HepG2 (cell line): Measurements from ENCODE around the gene MEIOB. TPM values are rescaled to one million over a fixed set of nuclear protein-coding genes. Genes with fewer than 3 reads are reported as not detected.

Source experiments
- ATAC-seq: fragments of 200-7000 bp; cut with Tn5 transposase; 3 replicates; pipeline ENCODE4 v1.9.1; 2020; ENCODE audit warnings: mild to moderate bottlenecking, moderate library complexity
- BruUV-seq: library from RNA; stranded (reverse); fragments of 400-500 nt; replicated peaks from 2 replicates; lab custom pipeline; 2021; lab: Mats Ljungman, UMichigan
- CTCF ChIA-PET: fragments of 300-600 bp; formaldehyde crosslinking; extraction: SDS; loops from one replicate; lab custom pipeline; 2021; ENCODE audit warnings: low total read pairs, inconsistent platforms, low intra/inter-chr PET ratio; lab: Yijun Ruan, JAX
- POLR2A ChIA-PET: fragments of 350-600 bp; sonication (Branson Sonifier 250); formaldehyde crosslinking; loops from one replicate; lab custom pipeline; 2020; ENCODE audit warnings: antibody characterized with exemption, inconsistent platforms; lab: Yijun Ruan, JAX
- DNase-seq: peaks from one replicate; pipeline ENCODE4 v3.0.0-alpha.2; 2015; ENCODE audit warnings: low spot score
- FAIRE-seq: peaks from 3 replicates; lab custom pipeline; 2011; peaks lifted over from hg19 to GRCh38; lab: Jason Lieb, UNC
- H2AFZ ChIP-seq: one replicate; pipeline ENCODE4 v1.6.1; 2011; ENCODE audit warnings: low read length, inconsistent platforms
- H3K27ac ChIP-seq: fragments of 300-600 bp; 3 replicates; pipeline ENCODE4 v1.8.0; 2011; ENCODE audit warnings: mixed run types, mild to moderate bottlenecking, mixed read lengths, low read length, inconsistent platforms; ENCODE audit not compliant: insufficient read depth; ENCODE audit errors: extremely low read length
- H3K27me3 ChIP-seq, 2 experiments: fragments of 200-600 bp in 1 of 2; 2 replicates in 1 of 2; 3 replicates in 1 of 2; pipeline versions ENCODE4 v1.6.0 to v1.8.0; 2011; ENCODE audit warnings: low read length in 2 of 2, mild to moderate bottlenecking in 2 of 2, moderate library complexity in 2 of 2, inconsistent platforms in 1 of 2; ENCODE audit not compliant: insufficient read depth in 2 of 2, control insufficient read depth in 1 of 2
- H3K36me3 ChIP-seq, 2 experiments: fragments of 200-600 bp in 1 of 2; replicated peaks in 1 of 2; 2 replicates in 1 of 2; 3 replicates in 1 of 2; pipeline versions ENCODE4 v1.5.1 to v1.8.0; 2011; ENCODE audit warnings: low read length in 2 of 2, inconsistent platforms in 1 of 2; ENCODE audit not compliant: insufficient read depth in 2 of 2, control insufficient read depth in 1 of 2
- H3K4me1 ChIP-seq: 2 replicates; pipeline ENCODE4 v1.5.1; 2012; ENCODE audit warnings: low read length, inconsistent platforms; ENCODE audit not compliant: insufficient read depth
- H3K4me2 ChIP-seq: 2 replicates; pipeline ENCODE4 v1.6.0; 2011; ENCODE audit warnings: low read depth, low read length, inconsistent platforms
- H3K4me3 ChIP-seq, 3 experiments: fragments of 200-600 bp in 1 of 3; sonication (generic), shearing (Covaris generic) in 1 of 3; replicated peaks in 1 of 3; 2 replicates each; pipeline ENCODE4 v1.5.1; 2011 to 2016; ENCODE audit warnings: low read length in 3 of 3, inconsistent platforms in 2 of 3, low read depth in 2 of 3, mild to moderate bottlenecking in 2 of 3, control low read depth in 1 of 3, mixed read lengths in 1 of 3; ENCODE audit not compliant: insufficient read depth in 1 of 3
- H3K79me2 ChIP-seq: one replicate; pipeline ENCODE4 v1.6.1; 2011; ENCODE audit warnings: low read length, inconsistent platforms; ENCODE audit not compliant: insufficient read depth
- H3K9ac ChIP-seq: 2 replicates; pipeline ENCODE4 v1.6.0; 2011; ENCODE audit warnings: mild to moderate bottlenecking, low read depth, low read length, inconsistent platforms; ENCODE audit not compliant: insufficient read depth
- H3K9me3 ChIP-seq: 2 replicates; pipeline ENCODE4 v1.5.1; 2012; ENCODE audit warnings: mild to moderate bottlenecking, low read length
- H4K20me1 ChIP-seq: 2 replicates; pipeline ENCODE4 v1.6.0; 2011; ENCODE audit warnings: inconsistent platforms, mild to moderate bottlenecking, low read length, moderate library complexity; ENCODE audit not compliant: insufficient read depth
- CBX5 ChIP-seq: sonication (generic); formaldehyde crosslinking; IDR thresholded peaks from 2 replicates; pipeline ENCODE4 v1.4.0; 2020; ENCODE audit warnings: missing genetic modification reagents, borderline replicate concordance
- ETV6 ChIP-seq: sonication (generic); formaldehyde crosslinking; conservative IDR thresholded peaks from 2 replicates; pipeline ENCODE4 v1.4.0; 2020; ENCODE audit warnings: missing genetic modification reagents
- IRX3 ChIP-seq: sonication (generic); formaldehyde crosslinking; IDR thresholded peaks from 2 replicates; pipeline ENCODE4 v1.8.1; 2023; ENCODE audit warnings: mild to moderate bottlenecking, low read depth, missing genetic modification reagents, borderline replicate concordance
- ISX ChIP-seq: sonication (generic); formaldehyde crosslinking; conservative IDR thresholded peaks from 2 replicates; pipeline ENCODE4 v1.5.0; 2020; ENCODE audit warnings: missing genetic modification reagents
- KDM2A ChIP-seq: sonication (generic); formaldehyde crosslinking; IDR thresholded peaks from 2 replicates; pipeline ENCODE4 v1.4.0; 2020; ENCODE audit warnings: low read depth, missing genetic modification reagents, borderline replicate concordance
- NFKBIZ ChIP-seq: IDR thresholded peaks from 2 replicates; pipeline ENCODE4 v1.6.1; 2018; ENCODE audit warnings: missing genetic modification reagents, missing compliant biosample characterization
- NFYB ChIP-seq: sonication (generic); formaldehyde crosslinking; IDR thresholded peaks from 2 replicates; pipeline ENCODE4 v1.4.0; 2020; ENCODE audit warnings: missing genetic modification reagents
- SAP130 ChIP-seq: IDR thresholded peaks from 2 replicates; pipeline ENCODE4 v1.6.1; 2016; ENCODE audit warnings: low read depth
- TOE1 ChIP-seq: sonication (generic); formaldehyde crosslinking; IDR thresholded peaks from 2 replicates; pipeline ENCODE4 v1.4.0; 2020; ENCODE audit warnings: mild to moderate bottlenecking, missing genetic modification reagents
- XBP1 ChIP-seq: sonication (generic); formaldehyde crosslinking; IDR thresholded peaks from 2 replicates; pipeline ENCODE4 v1.5.0; 2020; ENCODE audit warnings: missing genetic modification reagents
- ZBTB3 ChIP-seq: sonication (generic); formaldehyde crosslinking; IDR thresholded peaks from 2 replicates; pipeline ENCODE4 v1.4.0; 2020; ENCODE audit warnings: low read depth, mild to moderate bottlenecking, moderate library complexity, missing genetic modification reagents, borderline replicate concordance
- ZEB1 ChIP-seq: IDR thresholded peaks from 2 replicates; pipeline ENCODE4 v1.6.1; 2012; ENCODE audit warnings: mild to moderate bottlenecking, low read depth, inconsistent platforms; ENCODE audit not compliant: insufficient replicate concordance
- ZNF121 ChIP-seq: sonication (generic); formaldehyde crosslinking; IDR thresholded peaks from 2 replicates; pipeline ENCODE4 v1.5.0; 2020; ENCODE audit warnings: mild to moderate bottlenecking, missing genetic modification reagents
- ZNF589 ChIP-seq: sonication (generic); formaldehyde crosslinking; conservative IDR thresholded peaks from 2 replicates; pipeline ENCODE4 v1.8.0; 2022; ENCODE audit warnings: mild to moderate bottlenecking, moderate library complexity, missing genetic modification reagents
- WGBS: methylation state at CpG from one replicate; pipeline ENCODE4 v1.1.6; 2017; ENCODE audit warnings: low lambda C conversion rate; 5-methylcytosine and 5-hydroxymethylcytosine counted together
- in situ Hi-C: cut with HindIII; loops from 2 replicates; pipeline ENCODE4 v1.10.0; 2017; ENCODE audit warnings: low pct_unique_long_range_greater_than_20kb; ENCODE audit not compliant: extremely low pct_ligation_motif_present
- intact Hi-C: fragments of 100-400 bp; cut with micrococcal nuclease; formaldehyde crosslinking; loops from one replicate; pipeline ENCODE4 v1.10.0; 2022; ENCODE audit not compliant: unreplicated experiment
- polyA plus RNA-seq, 8 experiments: library from polyadenylated mRNA; depleted of rRNA in 3 of 8; stranded (reverse) in 7 of 8; unstranded in 1 of 8; fragments of >200 nt; fragmentation: Illumina TruSeq in 4 of 8; extraction: Trizol in 4 of 8; gene quantifications; 2 replicates each; pipeline versions ENCODE4 v1.2.1 to v1.2.3, GENCODE V29; 2011 to 2016; ENCODE audit warnings: low read depth in 4 of 8, missing spikeins in 1 of 8, mixed read lengths in 1 of 8; ENCODE audit not compliant: insufficient read depth in 1 of 8
- total RNA-seq, 5 experiments: library from RNA; depleted of rRNA; stranded (reverse); fragments of >200 nt; fragmentation: Illumina TruSeq; extraction: Trizol; gene quantifications; 2 replicates each; pipeline ENCODE4 v1.2.3, GENCODE V29; 2016; ENCODE audit warnings: low read depth in 1 of 5
- TF ChIP-seq, protein P1 (sequence below): sonication (generic); formaldehyde crosslinking; IDR thresholded peaks from 2 replicates; pipeline ENCODE4 v1.4.0; 2020; ENCODE audit warnings: mild to moderate bottlenecking, missing genetic modification reagents
- TF ChIP-seq, protein P2 (sequence below): sonication (generic); formaldehyde crosslinking; IDR thresholded peaks from 2 replicates; pipeline ENCODE4 v1.4.0; 2020; ENCODE audit warnings: mild to moderate bottlenecking, missing genetic modification reagents

Gene MEIOB
- total and polyA plus RNA-seq, 2 of the 13 experiments (the other 11 are each of a cell fraction or from before 2014, with no cell fraction given) = 0.17 TPM; not detected in 1

DNA sequence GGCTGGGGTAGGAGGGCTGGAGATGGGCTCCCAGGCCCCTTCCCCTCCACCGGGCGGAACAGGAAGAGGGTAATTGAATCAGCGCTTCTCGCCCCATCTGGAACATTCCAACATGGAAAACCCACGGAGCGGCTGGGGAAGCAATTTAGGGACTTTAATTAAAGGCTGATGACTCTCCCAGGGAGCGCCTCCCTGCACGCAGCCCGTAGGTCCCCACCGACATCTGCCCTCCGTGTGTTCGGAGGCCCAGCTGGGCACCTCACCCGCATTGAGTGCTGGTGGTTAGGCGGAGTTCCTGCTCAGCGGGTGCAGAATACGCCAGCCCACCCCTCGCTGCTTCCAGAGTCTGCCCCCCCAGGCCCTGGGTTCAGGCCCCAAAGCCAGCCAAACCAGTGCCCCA lies 36.2 kb upstream of the MEIOB start (continued):
- no peak for TF ChIP-seq ZBTB3
- no peak for TF ChIP-seq ZNF589 (CRISPR knock-in tag)

- ATAC-seq (peak; percentile 27), FAIRE-seq (no peak), DNase-seq (no peak)
- CTCF ChIA-PET = no interaction called here
- no peaks in the 10 kb centered on the region for H4K20me1 ChIP-seq
- no peaks in the 10 kb centered on the region for H3K79me2 ChIP-seq
- H3K4me1 ChIP-seq = no peaks in the 10 kb centered on the region
- WGBS = 30% methylated on average over 2 of the region's 17 CpGs
- H3K27me3 ChIP-seq = peaks cover 21 to 71% of the 10 kb centered on the region in 2 experiments
- POLR2A ChIA-PET = no interaction called here
- no peaks in the 10 kb centered on the region for H3K9me3 ChIP-seq
- no peak overlapping the region for H2AFZ ChIP-seq
- no peak overlapping the region for H3K9ac ChIP-seq
- in situ Hi-C loops = no loop called here
- intact Hi-C loops = no loop called here
- H3K27ac ChIP-seq = no peak overlapping the region
- BruUV-seq = no TSS peak
- no peaks in the 10 kb centered on the region for H3K36me3 ChIP-seq
- H3K4me3 ChIP-seq = no peak overlapping the region
- H3K4me2 ChIP-seq = no peak overlapping the region
- TF ChIP-seq, protein P1, sequence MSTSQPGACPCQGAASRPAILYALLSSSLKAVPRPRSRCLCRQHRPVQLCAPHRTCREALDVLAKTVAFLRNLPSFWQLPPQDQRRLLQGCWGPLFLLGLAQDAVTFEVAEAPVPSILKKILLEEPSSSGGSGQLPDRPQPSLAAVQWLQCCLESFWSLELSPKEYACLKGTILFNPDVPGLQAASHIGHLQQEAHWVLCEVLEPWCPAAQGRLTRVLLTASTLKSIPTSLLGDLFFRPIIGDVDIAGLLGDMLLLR (CRISPR knock-in tag) = no peak
- no peak for TF ChIP-seq TOE1 (CRISPR knock-in tag)
- no peak for TF ChIP-seq KDM2A (CRISPR knock-in tag)
- no peak for TF ChIP-seq ZNF121 (CRISPR knock-in tag)
- no peak for TF ChIP-seq ISX (CRISPR knock-in tag)
- no peak for TF ChIP-seq SAP130 (CRISPR knock-in tag)
- TF ChIP-seq CBX5 (CRISPR knock-in tag) = no peak
- no peak for TF ChIP-seq XBP1
- no peak for TF ChIP-seq ETV6 (CRISPR knock-in tag)
- TF ChIP-seq, protein P2, sequence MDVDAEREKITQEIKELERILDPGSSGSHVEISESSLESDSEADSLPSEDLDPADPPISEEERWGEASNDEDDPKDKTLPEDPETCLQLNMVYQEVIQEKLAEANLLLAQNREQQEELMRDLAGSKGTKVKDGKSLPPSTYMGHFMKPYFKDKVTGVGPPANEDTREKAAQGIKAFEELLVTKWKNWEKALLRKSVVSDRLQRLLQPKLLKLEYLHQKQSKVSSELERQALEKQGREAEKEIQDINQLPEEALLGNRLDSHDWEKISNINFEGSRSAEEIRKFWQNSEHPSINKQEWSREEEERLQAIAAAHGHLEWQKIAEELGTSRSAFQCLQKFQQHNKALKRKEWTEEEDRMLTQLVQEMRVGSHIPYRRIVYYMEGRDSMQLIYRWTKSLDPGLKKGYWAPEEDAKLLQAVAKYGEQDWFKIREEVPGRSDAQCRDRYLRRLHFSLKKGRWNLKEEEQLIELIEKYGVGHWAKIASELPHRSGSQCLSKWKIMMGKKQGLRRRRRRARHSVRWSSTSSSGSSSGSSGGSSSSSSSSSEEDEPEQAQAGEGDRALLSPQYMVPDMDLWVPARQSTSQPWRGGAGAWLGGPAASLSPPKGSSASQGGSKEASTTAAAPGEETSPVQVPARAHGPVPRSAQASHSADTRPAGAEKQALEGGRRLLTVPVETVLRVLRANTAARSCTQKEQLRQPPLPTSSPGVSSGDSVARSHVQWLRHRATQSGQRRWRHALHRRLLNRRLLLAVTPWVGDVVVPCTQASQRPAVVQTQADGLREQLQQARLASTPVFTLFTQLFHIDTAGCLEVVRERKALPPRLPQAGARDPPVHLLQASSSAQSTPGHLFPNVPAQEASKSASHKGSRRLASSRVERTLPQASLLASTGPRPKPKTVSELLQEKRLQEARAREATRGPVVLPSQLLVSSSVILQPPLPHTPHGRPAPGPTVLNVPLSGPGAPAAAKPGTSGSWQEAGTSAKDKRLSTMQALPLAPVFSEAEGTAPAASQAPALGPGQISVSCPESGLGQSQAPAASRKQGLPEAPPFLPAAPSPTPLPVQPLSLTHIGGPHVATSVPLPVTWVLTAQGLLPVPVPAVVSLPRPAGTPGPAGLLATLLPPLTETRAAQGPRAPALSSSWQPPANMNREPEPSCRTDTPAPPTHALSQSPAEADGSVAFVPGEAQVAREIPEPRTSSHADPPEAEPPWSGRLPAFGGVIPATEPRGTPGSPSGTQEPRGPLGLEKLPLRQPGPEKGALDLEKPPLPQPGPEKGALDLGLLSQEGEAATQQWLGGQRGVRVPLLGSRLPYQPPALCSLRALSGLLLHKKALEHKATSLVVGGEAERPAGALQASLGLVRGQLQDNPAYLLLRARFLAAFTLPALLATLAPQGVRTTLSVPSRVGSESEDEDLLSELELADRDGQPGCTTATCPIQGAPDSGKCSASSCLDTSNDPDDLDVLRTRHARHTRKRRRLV = no peak
- TF ChIP-seq NFKBIZ = no peak
- no peak for TF ChIP-seq NFYB (CRISPR knock-in tag)
- TF ChIP-seq IRX3 = no peak
- no peak for TF ChIP-seq ZEB1
These were observed 35.4 kb upstream of the MEIOB start for GRCh38 chr16:1907226-1907860.
